GM21381 (cell line): ENCODE results near the gene CEL.
"Not testable (repeated sequence)": the region's sequence is repeated elsewhere in the genome, so short reads cannot be mapped to it uniquely, and the experiment has no call there.

Source experiments
- ATAC-seq: cut with Tn5 transposase; IDR thresholded peaks from one replicate; pipeline ENCODE4 v1.9.1; 2021; ENCODE audit warnings: mild to moderate bottlenecking, moderate library complexity; ENCODE audit not compliant: unreplicated experiment

CEL gene

DNA sequence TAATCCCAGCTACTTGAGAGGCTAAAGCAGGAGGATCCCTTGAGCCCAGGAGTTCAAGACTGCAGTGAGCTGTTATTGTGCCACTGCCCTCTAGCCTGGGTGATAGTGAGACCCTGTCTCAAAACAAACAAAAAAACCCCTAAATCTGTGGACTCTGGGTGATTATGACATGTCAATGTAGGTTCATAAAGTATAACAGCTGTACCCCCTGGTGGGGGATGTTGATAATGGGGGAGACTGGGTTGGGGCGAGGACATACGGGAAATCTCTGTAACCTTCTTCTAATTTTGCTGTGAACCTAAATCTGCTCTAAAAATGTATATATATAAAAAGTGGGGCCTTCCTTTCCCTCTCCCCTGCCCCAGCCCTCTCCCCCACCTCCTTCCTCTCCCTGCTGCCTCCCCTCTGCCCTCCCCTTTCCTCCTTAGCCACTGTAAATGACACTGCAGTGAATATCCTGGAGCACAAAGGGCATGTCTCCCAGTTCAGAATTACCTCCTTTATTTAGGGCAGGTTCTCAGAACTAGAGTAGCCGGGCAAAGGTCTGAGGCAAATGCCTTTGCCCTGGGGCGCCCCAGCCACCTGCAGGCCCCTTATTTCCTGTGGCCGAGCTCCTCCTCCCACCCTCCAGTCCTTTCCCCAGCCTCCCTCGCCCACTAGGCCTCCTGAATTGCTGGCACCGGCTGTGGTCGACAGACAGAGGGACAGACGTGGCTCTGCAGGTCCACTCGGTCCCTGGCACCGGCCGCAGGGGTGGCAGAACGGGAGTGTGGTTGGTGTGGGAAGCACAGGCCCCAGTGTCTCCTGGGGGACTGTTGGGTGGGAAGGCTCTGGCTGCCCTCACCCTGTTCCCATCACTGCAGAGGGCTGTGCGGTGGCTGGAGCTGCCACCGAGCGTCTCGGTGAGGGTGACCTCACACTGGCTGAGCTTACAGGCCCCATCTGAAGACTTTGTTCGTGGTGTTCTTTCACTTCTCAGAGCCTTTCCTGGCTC, 19.3 kb downstream of the CEL start:
- ATAC-seq = not testable (repeated sequence)

DNA sequence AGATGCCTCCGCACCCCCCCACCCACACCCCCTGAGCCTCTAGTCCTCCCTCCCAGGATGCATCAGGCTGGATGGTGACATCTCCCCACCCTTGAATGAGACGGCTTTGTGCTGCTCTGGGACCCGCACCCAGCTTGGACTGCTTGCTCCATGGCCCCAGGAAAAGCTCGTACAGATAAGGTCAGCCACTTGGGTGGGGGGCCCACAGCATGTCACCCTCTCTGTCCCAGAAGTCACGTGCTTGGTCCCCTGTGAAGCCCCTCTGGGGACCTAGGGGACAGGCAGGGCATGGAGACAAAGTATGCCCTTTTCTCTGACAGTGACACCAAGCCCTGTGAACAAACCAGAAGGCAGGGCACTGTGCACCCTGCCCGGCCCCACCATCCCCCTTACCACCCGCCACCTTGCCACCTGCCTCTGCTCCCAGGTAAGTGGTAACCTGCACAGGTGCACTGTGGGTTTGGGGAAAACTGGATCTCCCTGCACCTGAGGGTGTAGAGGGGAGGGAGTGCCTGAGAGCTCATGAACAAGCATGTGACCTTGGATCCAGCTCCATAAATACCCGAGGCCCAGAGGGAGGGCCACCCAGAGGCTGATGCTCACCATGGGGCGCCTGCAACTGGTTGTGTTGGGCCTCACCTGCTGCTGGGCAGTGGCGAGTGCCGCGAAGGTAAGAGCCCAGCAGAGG, 20.3 kb downstream of the CEL start:
- ATAC-seq = not testable (repeated sequence)

DNA sequence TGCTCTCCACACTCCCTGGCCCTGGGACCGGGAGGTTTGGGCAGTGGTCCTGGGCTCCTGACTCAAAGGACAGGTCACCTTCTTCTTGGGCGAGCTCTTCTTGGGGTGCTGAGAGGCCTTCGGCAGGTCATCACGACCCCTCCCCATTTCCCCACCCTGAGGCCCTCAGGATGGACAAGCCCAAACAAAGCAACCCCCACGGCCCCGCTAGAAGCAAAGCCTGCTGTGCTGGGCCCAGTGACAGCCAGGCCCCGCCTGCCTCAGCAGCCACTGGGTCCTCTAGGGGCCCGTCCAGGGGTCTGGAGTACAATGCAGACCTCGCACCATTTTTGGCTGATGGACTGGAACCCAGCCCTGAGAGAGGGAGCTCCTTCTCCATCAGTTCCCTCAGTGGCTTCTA, 21.9 kb downstream of the CEL start:
- ATAC-seq = not testable (repeated sequence)

DNA sequence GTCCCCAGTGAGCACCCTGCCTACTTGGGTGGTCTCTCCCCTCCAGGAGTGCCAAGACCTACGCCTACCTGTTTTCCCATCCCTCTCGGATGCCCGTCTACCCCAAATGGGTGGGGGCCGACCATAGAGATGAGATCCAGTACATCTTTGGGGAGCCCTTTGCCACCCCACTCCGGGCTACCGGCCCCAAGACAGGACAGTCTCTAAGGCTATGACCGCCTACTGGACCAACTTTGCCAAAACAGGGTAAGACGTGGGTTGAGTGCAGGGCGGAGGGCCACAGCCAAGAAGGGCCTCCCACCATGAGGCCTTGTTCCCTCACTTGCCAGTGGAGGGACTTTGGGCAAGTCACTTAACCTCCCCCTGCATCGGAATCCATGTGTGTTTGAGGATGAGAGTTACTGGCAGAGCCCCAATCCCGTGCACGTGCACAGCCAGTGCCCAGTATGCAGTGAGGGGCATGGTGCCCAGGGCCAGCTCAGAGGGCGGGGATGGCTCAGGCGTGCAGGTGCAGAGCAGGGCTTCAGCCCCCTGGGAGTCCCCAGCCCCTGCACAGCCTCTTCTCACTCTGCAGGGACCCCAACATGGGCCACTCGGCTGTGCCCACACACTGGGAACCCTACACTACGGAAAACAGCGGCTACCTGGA, 24.6 kb downstream of the CEL start:
- not testable (repeated sequence) for ATAC-seq

DNA sequence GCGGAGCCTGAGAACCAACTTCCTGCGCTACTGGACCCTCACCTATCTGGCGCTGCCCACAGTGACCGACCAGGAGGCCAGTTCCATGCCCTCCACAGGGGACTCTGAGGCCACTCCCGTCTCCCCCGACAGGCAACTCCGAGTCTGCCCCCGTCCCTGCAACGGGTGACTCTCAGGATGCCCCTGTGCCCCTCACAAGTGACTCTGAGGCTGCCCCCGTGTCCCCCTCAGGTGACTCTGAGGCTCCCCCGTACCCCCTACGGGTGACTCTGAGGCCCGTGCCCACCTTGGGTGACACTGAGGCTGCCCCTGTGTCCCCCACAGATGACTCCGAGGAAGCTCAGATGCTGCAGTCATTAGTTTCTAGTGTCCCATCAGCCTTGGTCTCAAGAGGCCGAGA, 25.1 kb downstream of the CEL start:
- ATAC-seq = no peak

DNA sequence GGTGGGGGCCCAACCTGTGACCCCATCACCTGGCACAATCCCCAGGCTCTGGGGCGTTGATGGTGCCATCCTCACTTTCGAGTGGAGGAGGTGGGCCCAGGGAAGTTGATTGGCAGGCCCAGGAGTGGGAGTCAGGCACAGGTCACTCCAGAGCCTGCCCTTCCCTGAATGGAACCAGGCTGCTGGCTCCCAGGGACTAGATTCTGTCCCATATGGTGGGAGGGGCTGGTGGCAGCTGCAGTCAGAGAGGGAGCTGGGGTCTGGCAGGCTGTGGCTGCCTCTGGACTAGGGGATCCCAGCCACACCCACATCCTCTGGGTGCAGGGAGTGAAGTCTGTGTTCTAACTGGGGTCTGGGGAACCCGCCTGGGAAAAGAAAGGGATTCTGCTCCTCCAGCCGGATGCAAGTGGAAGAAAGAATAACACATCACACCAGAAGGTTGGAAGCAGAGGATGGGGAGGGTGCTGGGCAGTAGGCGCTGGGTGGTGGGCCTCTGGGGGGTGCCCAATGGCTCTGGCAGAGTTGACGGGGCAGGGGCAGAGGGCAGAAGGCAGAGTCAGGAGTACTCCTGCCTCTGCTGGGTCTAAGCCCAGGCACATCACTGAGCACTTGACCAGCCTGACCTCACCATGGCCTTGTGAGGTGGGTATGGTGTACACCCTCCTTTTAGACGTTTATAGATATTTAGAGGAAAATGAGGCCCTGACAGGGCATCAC, 25.8 kb downstream of the CEL start:
- no peak for ATAC-seq

DNA sequence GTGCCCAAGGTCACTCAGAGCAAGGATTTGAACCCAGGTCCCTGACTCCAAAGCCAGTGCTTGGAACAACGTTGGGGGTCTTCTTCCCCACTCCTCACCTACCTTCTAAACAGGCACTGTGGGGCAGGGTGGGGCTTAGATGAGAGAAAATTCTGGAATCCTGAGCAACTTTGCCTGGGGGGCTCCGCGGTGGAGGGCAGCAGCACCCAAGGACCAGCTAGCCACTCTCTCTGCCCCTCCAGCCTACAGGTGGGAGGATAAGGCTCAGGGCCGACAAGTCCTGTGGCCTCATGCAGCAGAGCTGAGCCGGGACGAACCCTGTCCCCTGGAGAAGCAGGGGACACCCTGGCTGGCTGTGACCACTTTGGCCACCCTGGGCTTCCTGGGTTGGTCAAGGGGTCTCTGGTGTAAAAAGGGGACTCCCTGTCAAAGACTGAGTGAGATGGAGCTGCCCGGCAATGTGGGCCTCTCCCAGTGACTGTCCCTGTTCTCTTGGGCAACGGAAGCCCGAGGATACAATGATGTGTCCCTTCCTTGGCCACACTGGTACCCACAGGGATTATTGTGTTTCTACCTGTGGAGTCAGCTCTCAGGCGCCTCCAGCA, 26.5 kb downstream of the CEL start:
- no peak for ATAC-seq

DNA sequence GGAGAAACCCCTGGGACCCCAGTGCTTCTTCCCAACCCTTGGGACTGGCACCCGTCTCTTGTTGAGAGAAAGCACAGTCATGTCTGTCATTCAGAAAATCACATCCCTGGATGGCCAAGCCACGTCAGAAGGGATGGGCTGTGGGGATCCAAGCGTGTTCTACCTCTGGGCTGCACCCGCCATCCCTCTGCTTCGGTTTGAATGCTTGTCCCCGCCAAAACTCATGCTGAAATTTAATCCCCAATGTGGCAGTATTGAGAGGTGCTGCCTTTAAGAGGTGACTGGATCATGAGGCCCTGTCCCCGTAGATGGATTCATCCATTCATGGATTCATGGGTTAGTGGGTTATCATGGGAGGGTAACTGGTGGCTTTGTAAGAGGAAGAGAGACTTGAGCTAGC, 27.0 kb downstream of the CEL start:
- no peak for ATAC-seq

DNA sequence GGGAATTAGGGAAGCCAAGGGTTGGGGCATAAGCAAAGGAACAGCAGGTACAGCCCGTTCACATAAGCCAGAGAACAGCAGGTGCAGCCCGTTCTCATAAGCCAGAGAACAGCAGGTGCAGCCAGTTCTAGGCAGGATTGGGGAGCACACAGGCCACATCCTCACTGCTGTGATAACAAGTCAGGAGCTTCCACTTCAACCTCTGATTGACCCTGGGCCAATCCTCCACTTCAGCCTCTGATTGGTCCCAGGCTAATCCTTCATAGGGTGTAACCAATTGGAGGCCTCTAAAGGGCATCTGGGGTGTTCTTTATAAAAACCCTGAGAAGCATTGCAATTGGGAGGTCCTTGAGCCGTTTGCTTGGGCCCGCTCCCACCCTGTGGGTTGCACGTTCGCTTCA, 27.5 kb downstream of the CEL start:
- no peak for ATAC-seq

DNA sequence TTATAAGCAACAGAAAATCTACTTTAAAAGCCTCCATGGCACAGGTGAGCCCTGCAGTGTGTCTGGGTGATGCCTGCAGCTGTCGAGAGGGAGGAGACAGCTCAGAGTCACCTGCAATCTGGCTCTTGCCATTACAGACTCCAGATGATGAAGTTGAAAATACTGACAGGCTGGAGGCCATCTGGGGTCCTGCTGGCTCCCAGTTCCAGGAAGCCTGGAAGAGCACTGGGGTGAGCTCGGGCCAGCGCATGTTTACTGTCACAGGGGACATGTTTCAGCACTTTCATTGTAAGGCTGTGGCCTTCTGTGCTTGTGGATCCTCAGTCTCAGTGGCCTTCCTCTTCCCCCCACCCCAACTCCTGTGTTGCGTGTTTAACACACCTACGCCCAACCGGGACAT, 28.4 kb downstream of the CEL start:
- no peak for ATAC-seq

DNA sequence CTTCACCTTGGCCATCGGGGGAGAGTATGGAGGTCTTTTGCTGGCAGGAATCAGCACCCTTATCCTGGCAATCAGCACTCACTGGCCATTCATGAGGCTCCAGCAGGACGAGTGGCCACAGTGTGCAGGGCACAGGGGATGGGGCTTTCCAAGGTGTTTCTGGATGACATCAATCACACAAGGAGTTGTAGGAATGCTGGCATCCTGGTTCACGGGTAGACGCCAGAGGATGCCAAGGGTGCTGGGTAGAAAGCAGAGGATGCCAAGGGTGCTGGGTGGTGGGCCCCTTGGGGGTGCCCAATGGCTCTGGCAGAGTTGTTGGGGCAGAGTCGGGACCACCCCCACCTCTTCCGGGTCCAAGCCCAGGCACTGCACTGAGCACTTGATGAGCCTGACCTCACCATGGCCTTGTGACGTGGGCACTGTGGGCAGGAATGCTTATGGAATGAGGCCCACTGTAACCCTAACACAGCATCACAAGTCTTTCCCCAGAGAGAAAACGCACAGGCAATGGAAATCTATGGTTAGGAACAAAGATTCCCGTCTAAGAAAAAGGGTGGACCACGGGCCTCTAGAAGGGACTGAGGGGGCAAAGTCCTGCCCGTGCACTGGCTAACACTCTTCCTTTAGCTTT, 29.1 kb downstream of the CEL start:
- ATAC-seq = no peak

DNA sequence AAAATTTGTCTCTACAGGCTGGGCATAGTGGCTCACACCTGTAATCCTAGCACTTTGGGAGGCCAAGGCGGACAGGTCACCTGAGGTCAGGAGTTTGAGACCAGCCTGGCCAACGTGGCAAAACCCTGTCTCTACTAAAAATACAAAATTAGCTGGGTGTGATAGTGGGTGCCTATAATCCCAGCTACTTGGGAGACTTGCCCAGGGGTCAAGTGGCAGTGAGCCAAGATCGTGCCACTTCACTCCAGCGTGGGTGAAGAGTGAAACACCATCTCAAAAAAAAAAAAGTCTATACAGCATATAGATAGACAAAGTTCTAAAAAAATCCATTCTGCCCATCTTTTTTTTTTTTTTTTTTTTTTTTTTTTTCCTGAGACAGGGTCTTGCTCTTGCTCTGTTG, 32.6 kb downstream of the CEL start:
- ATAC-seq = not testable (repeated sequence)

DNA sequence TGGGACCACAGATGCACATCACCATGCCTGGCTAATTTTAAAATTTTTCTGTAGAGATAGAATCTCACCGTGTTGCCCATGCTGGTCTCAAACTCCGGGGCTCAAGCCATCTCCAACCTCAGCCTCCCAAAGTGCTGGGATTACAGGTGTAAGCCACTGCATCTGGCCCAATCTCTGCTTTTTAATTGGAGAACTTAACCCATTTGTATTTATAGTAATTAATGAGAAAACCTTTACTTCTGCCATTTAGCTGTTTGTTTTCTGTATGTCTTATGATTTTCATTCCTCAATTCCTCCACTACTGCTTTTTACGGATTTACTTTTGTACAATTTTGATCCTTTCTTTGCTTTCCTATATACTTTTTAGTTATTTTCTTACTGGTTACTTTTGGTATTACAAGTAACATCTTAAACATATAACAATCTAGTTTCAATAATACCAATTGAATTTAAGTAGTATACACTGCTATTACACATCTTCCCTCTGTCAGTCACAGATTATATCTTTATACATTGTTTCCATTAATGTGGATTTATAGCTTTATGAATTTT, 33.1 kb downstream of the CEL start:
- no peak for ATAC-seq

DNA sequence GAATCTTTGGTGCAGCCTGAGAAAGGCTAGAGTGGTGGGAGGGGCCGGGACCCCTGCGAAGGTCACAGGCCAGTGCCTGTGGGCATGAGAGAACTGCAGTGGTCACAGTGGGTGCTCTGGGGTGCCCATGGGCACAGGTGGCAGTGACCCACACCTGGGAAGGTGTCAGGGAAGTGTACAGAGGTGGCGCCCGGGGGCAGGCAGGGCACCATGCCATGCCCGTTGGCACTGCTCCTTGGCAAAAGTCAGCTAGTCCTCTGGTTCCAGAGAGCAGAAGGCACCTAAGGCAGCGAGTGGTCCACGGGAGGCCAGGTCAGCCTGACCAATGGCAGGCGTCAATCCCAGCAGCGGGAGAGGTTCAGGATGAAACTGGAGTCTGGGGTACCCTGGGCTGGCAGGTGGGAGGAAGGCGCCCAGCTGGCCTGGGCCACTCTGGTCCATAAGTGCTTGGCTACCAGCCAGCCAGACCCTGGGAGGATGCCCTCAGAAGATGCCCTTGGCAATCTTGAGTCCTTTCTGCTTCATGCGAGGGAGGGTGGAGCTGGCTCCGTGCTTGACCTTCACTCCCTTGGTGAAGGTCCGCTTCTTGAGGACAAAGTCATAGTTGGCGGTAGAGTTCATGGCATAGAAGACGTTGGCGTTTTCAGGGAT, 36.4 kb downstream of the CEL start:
- no peak for ATAC-seq

DNA sequence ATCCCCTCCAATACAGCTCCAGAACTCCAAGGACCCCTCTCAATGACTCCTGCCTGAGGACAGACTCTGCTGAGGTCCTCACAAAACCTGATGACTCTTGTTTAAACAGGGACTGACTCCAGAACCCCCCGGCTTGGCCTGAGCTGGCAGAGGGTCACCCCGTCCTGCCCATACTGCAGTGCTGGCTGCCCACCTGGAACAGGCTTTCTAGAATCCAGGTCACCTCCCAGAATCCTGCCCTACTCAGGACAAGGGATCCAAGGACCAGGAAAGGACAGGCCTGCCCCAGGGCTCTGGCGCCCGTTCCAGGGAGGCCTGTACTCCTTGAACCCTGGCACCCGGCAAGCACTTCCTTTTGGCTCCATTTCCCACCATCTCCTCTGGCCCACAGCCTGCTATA, 37.1 kb downstream of the CEL start:
- ATAC-seq = no peak

DNA sequence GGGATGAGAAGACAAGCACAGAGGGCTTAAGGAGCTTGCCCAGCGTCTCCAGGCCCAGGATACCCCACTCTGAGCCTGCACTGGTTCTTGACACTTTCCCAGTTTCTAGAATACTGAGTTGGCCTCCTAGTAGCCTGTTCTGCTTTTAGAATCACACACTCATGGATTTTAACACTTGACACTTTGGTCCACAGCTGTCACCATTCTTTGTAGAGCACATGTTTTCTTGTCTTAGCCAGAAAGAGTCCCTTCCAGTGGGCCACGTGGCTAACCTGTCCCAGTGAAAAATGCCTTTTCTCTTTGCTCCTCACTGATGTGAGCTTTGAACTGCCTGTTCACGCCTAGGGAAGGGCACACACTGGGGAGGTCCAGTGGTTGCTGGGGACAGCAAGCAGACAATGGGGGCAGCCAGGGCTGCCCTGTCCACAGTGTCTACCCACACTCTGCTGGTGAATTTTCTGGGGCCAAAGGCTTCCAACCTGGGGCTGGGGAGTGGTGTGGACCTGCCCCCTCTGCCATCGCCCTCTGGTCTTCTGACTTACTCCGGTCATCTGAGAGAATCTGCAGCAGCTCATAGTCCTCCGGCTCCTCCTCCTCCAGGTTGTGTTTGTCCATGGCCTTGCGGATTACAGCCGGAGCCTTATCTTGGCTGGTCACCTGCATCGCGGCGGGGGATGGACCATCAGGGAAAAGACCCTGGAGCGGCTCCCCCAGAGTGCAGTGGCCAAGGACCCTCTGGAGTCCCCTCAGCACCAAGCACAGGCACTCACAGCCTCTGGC, 38.1 kb downstream of the CEL start:
- ATAC-seq = no peak

DNA sequence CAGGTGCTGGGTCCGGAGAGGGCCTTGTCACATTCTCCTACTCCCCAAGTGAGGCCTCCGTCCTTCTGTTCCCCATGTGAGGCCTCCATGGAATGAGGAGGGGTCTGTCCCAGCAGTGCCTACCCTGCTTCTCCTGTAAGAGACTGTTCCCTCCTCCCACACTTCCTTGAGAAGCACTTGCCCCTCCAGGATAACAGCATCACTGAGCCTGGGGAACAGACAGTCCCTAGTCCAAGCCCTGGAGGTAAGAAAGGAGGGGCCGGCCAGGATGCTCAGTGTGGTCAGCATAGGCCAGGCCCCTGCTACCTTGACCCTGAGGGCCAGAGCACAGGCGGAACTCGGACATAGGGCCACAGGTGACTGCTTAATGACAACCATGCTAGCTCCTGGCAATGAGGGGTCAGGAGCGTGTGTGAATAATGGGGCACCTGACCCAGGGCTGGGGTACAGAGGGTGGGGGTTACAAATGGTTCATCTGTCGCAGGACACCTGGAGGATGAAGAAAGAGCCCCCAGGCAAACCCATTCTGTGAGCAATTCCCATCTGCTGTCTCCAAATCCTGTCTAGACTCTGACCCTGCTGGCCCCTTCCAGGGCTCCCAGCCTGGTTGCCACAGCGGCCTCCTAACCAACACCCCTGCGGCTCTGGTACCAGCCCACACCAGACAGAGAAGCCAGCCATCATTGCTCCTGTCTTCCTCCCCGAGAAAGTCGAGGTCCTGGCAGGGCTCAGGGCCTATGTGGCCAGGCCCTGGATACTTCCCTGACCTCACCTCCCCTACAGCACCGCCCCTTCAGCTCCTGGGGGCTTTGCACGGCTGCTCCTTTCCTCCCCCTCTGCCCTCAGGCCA, 39.0 kb downstream of the CEL start:
- no peak for ATAC-seq
